HepG2 (cell line): ENCODE data around the gene SRP9. TPM values are rescaled to one million over a fixed set of nuclear protein-coding genes. Genes with fewer than 3 reads are reported as not detected.

Source experiments
- ERF ChIP-seq: IDR thresholded peaks from 2 replicates; pipeline ENCODE4 v1.6.1; 2018; ENCODE audit warnings: missing biosample characterization, missing genetic modification reagents
- IKZF4 ChIP-seq: sonication (generic); formaldehyde crosslinking; IDR thresholded peaks from 2 replicates; pipeline ENCODE4 v1.5.1; 2020; ENCODE audit warnings: borderline replicate concordance, mild to moderate bottlenecking, low read depth, missing genetic modification reagents; ENCODE audit errors: not compliant biosample characterization
- KDM2A ChIP-seq: sonication (generic); formaldehyde crosslinking; IDR thresholded peaks from 2 replicates; pipeline ENCODE4 v1.4.0; 2020; ENCODE audit warnings: low read depth, missing genetic modification reagents, borderline replicate concordance
- RBM22 ChIP-seq: fragments of 200-400 bp; formaldehyde crosslinking; optimal IDR thresholded peaks from 2 replicates; pipeline ENCODE3; 2017; ENCODE audit warnings: mild to moderate bottlenecking, low read length, moderate library complexity
- RORA ChIP-seq: sonication (generic); formaldehyde crosslinking; IDR thresholded peaks from 2 replicates; pipeline ENCODE4 v1.5.0; 2020; ENCODE audit warnings: mild to moderate bottlenecking, missing genetic modification reagents, moderate library complexity
- SMAD3 ChIP-seq: sonication (generic); formaldehyde crosslinking; IDR thresholded peaks from 2 replicates; pipeline ENCODE4 v1.4.0; 2020; ENCODE audit warnings: missing genetic modification reagents
- SOX13 ChIP-seq, 3 experiments: fragments of 450-650 bp in 1 of 3; sonication (generic) in 1 of 3; formaldehyde crosslinking in 1 of 3; IDR thresholded peaks in 2 of 3; conservative IDR thresholded peaks in 1 of 3; 2 replicates each; pipeline versions ENCODE4 v1.5.0 to v1.6.1; 2016 to 2020; ENCODE audit warnings: antibody characterized with exemption in 1 of 3, mild to moderate bottlenecking in 1 of 3, missing compliant biosample characterization in 1 of 3, missing genetic modification reagents in 1 of 3, moderate library complexity in 1 of 3
- ZNF264 ChIP-seq: sonication (generic); formaldehyde crosslinking; IDR thresholded peaks from 2 replicates; pipeline ENCODE4 v1.4.0; 2020; ENCODE audit warnings: missing genetic modification reagents
- ZNF296 ChIP-seq: sonication (generic); formaldehyde crosslinking; conservative IDR thresholded peaks from 2 replicates; pipeline ENCODE4 v1.5.0; 2020; ENCODE audit warnings: mild to moderate bottlenecking, missing genetic modification reagents
- ZNF333 ChIP-seq: sonication (generic); formaldehyde crosslinking; IDR thresholded peaks from 2 replicates; pipeline ENCODE4 v1.4.0; 2020; ENCODE audit warnings: mild to moderate bottlenecking, missing genetic modification reagents, borderline replicate concordance
- ZNF383 ChIP-seq: sonication (generic); formaldehyde crosslinking; IDR thresholded peaks from 2 replicates; pipeline ENCODE4 v1.4.0; 2020; ENCODE audit warnings: missing genetic modification reagents, mild to moderate bottlenecking, borderline replicate concordance
- ZNF672 ChIP-seq: sonication (generic); formaldehyde crosslinking; IDR thresholded peaks from 2 replicates; pipeline ENCODE4 v1.8.1; 2022; ENCODE audit warnings: missing genetic modification reagents
- polyA plus RNA-seq, 8 experiments: library from polyadenylated mRNA; depleted of rRNA in 3 of 8; stranded (reverse) in 7 of 8; unstranded in 1 of 8; fragments of >200 nt; fragmentation: Illumina TruSeq in 4 of 8; extraction: Trizol in 4 of 8; gene quantifications; 2 replicates each; pipeline versions ENCODE4 v1.2.1 to v1.2.3, GENCODE V29; 2011 to 2016; ENCODE audit warnings: low read depth in 4 of 8, missing spikeins in 1 of 8, mixed read lengths in 1 of 8; ENCODE audit not compliant: insufficient read depth in 1 of 8
- total RNA-seq, 5 experiments: library from RNA; depleted of rRNA; stranded (reverse); fragments of >200 nt; fragmentation: Illumina TruSeq; extraction: Trizol; gene quantifications; 2 replicates each; pipeline ENCODE4 v1.2.3, GENCODE V29; 2016; ENCODE audit warnings: low read depth in 1 of 5
- TF ChIP-seq, protein P1 (sequence below): sonication (generic); formaldehyde crosslinking; IDR thresholded peaks from 2 replicates; pipeline ENCODE4 v1.5.1; 2020; ENCODE audit warnings: missing genetic modification reagents, mild to moderate bottlenecking, borderline replicate concordance
- TF ChIP-seq, protein P2 (sequence below): sonication (generic); formaldehyde crosslinking; IDR thresholded peaks from 2 replicates; pipeline ENCODE4 v1.4.0; 2020; ENCODE audit warnings: missing genetic modification reagents, borderline replicate concordance
- TF ChIP-seq, protein P3 (sequence below): sonication (generic); formaldehyde crosslinking; IDR thresholded peaks from 2 replicates; pipeline ENCODE4 v1.4.0; 2020; ENCODE audit warnings: missing genetic modification reagents, borderline replicate concordance
- TF ChIP-seq, protein P4 (sequence below): sonication (generic); formaldehyde crosslinking; IDR thresholded peaks from 2 replicates; pipeline ENCODE4 v1.8.1; 2022; ENCODE audit warnings: low read depth, mild to moderate bottlenecking, missing genetic modification reagents

SRP9 gene
- total and polyA plus RNA-seq, 2 of the 13 experiments (the other 11 are each of a cell fraction or from before 2014, with no cell fraction given) = 251 to 307 TPM

DNA sequence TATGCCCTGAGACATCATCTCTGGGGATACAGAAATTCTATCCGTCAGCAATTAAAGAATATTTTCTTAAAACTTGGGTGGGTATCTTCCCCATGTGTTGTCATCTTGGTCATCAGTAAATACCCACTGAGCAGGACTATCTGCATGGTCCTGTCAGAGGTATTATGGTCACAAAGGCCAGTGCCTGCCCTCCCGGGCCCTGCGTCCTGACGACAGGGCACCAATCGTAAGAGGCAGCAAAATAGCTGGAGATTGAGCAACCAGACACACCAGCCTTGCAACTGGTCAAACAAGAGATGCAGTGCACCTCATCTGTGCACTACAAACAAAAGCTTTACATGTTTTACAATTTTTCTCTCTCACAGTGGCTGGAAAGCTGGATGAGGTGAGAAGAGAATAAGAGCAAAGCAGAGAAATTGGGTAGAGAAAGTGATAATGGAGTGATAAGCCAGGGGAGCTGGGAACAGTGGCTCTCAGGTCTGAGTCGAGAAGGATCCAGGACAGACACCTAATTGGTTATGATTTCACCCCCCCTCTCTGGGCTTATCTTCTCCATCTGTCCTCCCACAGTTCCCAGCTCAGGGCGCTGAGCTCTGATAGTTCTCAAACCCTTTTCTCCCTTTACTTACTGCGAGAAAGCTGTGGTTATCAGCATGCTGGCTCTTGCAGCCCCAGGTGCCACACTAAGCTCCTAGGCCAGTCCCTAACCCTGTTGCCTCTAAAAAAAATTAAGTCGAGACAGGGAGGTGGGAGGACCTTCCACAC, 8.8 kb upstream of the SRP9 start (continued):
- no peak for TF ChIP-seq ZNF672 (CRISPR knock-in tag)
- peak; percentile 41; the same call in 1 of the 2 replicates for TF ChIP-seq ERF (CRISPR knock-in tag)
- no peak for TF ChIP-seq SOX13 (IDR thresholded peaks at IDR 0.05)
- peak in 1 of 2 experiments; percentile 77; a peak in 2 of 4 replicates for TF ChIP-seq SOX13 (CRISPR knock-in tag; conservative IDR thresholded peaks at IDR 0.05 in 1 of 2, IDR thresholded peaks at IDR 0.05 in 1 of 2)
- TF ChIP-seq ZNF264 (CRISPR knock-in tag) = 0 out of 2 replicates have a peak, but pooled peaks have one; percentile 47
- TF ChIP-seq ZNF383 = no peak
- TF ChIP-seq RBM22 = no peak
- 0 out of 2 replicates have a peak, but pooled peaks have one; percentile 34 for TF ChIP-seq KDM2A (CRISPR knock-in tag)
- TF ChIP-seq, protein P1, sequence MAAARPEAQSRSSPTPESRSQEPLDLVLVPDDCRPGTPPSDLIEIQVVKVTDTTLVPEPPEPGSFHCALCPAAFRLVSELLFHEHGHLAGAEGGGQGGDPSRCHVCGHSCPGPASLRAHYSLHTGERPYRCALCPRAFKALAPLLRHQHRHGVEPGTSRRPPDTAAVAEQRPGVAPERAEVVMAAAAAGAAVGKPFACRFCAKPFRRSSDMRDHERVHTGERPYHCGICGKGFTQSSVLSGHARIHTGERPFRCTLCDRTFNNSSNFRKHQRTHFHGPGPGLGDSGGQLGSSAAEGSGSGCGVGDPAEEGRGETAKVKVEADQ (CRISPR knock-in tag) = no peak
- TF ChIP-seq, protein P2, sequence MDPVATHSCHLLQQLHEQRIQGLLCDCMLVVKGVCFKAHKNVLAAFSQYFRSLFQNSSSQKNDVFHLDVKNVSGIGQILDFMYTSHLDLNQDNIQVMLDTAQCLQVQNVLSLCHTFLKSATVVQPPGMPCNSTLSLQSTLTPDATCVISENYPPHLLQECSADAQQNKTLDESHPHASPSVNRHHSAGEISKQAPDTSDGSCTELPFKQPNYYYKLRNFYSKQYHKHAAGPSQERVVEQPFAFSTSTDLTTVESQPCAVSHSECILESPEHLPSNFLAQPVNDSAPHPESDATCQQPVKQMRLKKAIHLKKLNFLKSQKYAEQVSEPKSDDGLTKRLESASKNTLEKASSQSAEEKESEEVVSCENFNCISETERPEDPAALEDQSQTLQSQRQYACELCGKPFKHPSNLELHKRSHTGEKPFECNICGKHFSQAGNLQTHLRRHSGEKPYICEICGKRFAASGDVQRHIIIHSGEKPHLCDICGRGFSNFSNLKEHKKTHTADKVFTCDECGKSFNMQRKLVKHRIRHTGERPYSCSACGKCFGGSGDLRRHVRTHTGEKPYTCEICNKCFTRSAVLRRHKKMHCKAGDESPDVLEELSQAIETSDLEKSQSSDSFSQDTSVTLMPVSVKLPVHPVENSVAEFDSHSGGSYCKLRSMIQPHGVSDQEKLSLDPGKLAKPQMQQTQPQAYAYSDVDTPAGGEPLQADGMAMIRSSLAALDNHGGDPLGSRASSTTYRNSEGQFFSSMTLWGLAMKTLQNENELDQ (CRISPR knock-in tag) = no peak
- TF ChIP-seq, protein P3, sequence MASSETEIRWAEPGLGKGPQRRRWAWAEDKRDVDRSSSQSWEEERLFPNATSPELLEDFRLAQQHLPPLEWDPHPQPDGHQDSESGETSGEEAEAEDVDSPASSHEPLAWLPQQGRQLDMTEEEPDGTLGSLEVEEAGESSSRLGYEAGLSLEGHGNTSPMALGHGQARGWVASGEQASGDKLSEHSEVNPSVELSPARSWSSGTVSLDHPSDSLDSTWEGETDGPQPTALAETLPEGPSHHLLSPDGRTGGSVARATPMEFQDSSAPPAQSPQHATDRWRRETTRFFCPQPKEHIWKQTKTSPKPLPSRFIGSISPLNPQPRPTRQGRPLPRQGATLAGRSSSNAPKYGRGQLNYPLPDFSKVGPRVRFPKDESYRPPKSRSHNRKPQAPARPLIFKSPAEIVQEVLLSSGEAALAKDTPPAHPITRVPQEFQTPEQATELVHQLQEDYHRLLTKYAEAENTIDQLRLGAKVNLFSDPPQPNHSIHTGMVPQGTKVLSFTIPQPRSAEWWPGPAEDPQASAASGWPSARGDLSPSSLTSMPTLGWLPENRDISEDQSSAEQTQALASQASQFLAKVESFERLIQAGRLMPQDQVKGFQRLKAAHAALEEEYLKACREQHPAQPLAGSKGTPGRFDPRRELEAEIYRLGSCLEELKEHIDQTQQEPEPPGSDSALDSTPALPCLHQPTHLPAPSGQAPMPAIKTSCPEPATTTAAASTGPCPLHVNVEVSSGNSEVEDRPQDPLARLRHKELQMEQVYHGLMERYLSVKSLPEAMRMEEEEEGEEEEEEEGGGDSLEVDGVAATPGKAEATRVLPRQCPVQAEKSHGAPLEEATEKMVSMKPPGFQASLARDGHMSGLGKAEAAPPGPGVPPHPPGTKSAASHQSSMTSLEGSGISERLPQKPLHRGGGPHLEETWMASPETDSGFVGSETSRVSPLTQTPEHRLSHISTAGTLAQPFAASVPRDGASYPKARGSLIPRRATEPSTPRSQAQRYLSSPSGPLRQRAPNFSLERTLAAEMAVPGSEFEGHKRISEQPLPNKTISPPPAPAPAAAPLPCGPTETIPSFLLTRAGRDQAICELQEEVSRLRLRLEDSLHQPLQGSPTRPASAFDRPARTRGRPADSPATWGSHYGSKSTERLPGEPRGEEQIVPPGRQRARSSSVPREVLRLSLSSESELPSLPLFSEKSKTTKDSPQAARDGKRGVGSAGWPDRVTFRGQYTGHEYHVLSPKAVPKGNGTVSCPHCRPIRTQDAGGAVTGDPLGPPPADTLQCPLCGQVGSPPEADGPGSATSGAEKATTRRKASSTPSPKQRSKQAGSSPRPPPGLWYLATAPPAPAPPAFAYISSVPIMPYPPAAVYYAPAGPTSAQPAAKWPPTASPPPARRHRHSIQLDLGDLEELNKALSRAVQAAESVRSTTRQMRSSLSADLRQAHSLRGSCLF (CRISPR knock-in tag) = no peak
- peak; percentile 65; the same call in 1 of the 2 replicates for TF ChIP-seq SMAD3
- TF ChIP-seq ZNF333 (CRISPR knock-in tag) = no peak
- TF ChIP-seq RORA (CRISPR knock-in tag) = no peak
- TF ChIP-seq IKZF4 (CRISPR knock-in tag) = no peak
- TF ChIP-seq, protein P4, sequence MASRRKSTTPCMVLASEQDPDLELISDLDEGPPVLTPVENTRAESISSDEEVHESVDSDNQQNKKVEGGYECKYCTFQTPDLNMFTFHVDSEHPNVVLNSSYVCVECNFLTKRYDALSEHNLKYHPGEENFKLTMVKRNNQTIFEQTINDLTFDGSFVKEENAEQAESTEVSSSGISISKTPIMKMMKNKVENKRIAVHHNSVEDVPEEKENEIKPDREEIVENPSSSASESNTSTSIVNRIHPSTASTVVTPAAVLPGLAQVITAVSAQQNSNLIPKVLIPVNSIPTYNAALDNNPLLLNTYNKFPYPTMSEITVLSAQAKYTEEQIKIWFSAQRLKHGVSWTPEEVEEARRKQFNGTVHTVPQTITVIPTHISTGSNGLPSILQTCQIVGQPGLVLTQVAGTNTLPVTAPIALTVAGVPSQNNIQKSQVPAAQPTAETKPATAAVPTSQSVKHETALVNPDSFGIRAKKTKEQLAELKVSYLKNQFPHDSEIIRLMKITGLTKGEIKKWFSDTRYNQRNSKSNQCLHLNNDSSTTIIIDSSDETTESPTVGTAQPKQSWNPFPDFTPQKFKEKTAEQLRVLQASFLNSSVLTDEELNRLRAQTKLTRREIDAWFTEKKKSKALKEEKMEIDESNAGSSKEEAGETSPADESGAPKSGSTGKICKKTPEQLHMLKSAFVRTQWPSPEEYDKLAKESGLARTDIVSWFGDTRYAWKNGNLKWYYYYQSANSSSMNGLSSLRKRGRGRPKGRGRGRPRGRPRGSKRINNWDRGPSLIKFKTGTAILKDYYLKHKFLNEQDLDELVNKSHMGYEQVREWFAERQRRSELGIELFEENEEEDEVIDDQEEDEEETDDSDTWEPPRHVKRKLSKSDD (CRISPR knock-in tag) = no peak
- no peak for TF ChIP-seq ZNF296 (CRISPR knock-in tag)
